A549 (cell line): ENCODE results near the gene DNAJC19. TPM values are rescaled to one million over a fixed set of nuclear protein-coding genes. Genes with fewer than 3 reads are reported as not detected.

Experiments used
- ATAC-seq, 2 experiments: fragments of 200-7000 bp in 1 of 2; fragments of >200 bp in 1 of 2; cut with Nextera tagmentation in 1 of 2; cut with Tn5 transposase in 1 of 2; 3 replicates each; pipeline versions ENCODE4 v1.8.0 to v1.9.1; 2018 to 2020; ENCODE audit warnings: mild to moderate bottlenecking in 1 of 2, moderate library complexity in 1 of 2
- CTCF ChIA-PET: fragments of 300-600 bp; sonication (Branson Sonifier 250); formaldehyde crosslinking; extraction: SDS; loops from one replicate; lab custom pipeline; 2021; ENCODE audit warnings: antibody characterized with exemption, inconsistent platforms; lab: Yijun Ruan, JAX
- POLR2A ChIA-PET: fragments of 350-600 bp; formaldehyde crosslinking; extraction: SDS; loops from one replicate; lab custom pipeline; 2021; ENCODE audit warnings: antibody characterized with exemption, inconsistent platforms; lab: Yijun Ruan, JAX
- DNase-seq, 2 experiments: peaks; one replicate each; pipeline versions ENCODE4 v3.0.0 to v3.0.0-alpha.2; 2011 to 2016; ENCODE audit warnings: low read depth in 1 of 2, low spot score in 1 of 2
- FAIRE-seq: peaks from 2 replicates; lab custom pipeline; 2011; peaks lifted over from hg19 to GRCh38; lab: Jason Lieb, UNC
- H3K27ac ChIP-seq, 2 experiments: fragments of >200 bp; sonication (Bioruptor Twin); formaldehyde crosslinking; 3 replicates each; pipeline ENCODE4 v1.5.1; 2016 to 2017
- H3K4me1 ChIP-seq: fragments of >200 bp; sonication (Bioruptor Twin); formaldehyde crosslinking; 3 replicates; pipeline ENCODE4 v1.6.1; 2016
- H3K4me2 ChIP-seq: fragments of >200 bp; sonication (Bioruptor Twin); formaldehyde crosslinking; 3 replicates; pipeline ENCODE4 v1.6.1; 2016
- H3K4me3 ChIP-seq: fragments of >200 bp; sonication (Bioruptor Twin); formaldehyde crosslinking; 3 replicates; pipeline ENCODE4 v1.5.1; 2016
- H3K9me3 ChIP-seq: fragments of >200 bp; sonication (Bioruptor Twin); formaldehyde crosslinking; 3 replicates; pipeline ENCODE4 v1.6.1; 2016
- CBX2 ChIP-seq: fragments of 200-600 bp; sonication (generic); IDR thresholded peaks from 2 replicates; pipeline ENCODE4 v1.6.1; 2016; ENCODE audit warnings: low read depth, mild to moderate bottlenecking, borderline replicate concordance
- CBX8 ChIP-seq: fragments of 200-600 bp; sonication (generic); IDR thresholded peaks from 2 replicates; pipeline ENCODE4 v1.6.1; 2016
- CHD2 ChIP-seq: fragments of 150-350 bp; IDR thresholded peaks from 2 replicates; pipeline ENCODE4 v1.6.1; 2014; ENCODE audit warnings: low read length; ENCODE audit not compliant: partially characterized antibody
- ESRRA ChIP-seq: fragments of 150-350 bp; IDR thresholded peaks from 2 replicates; pipeline ENCODE4 v1.6.1; 2014; ENCODE audit warnings: mild to moderate bottlenecking, low read length, borderline replicate concordance
- FOSL2 ChIP-seq, 2 experiments: fragments of 450-650 bp in 1 of 2; fragments of >200 bp in 1 of 2; sonication (Bioruptor Twin) in 1 of 2; formaldehyde crosslinking; IDR thresholded peaks; 2 replicates each; pipeline versions ENCODE4 v1.5.0 to v1.6.1; 2016 to 2020; ENCODE audit warnings: mild to moderate bottlenecking in 1 of 2, moderate library complexity in 1 of 2
- GATA3 ChIP-seq: IDR thresholded peaks from 2 replicates; pipeline ENCODE4 v1.6.1; 2012; ENCODE audit warnings: borderline replicate concordance
- KDM5A ChIP-seq: fragments of 200-600 bp; sonication (generic); IDR thresholded peaks from 2 replicates; pipeline ENCODE4 v1.6.1; 2016; ENCODE audit warnings: antibody characterized with exemption, mild to moderate bottlenecking
- NFE2L2 ChIP-seq: fragments of 150-350 bp; conservative IDR thresholded peaks from 2 replicates; pipeline ENCODE4 v1.6.1; 2014; ENCODE audit warnings: low read length
- POLR2A ChIP-seq: IDR thresholded peaks from 2 replicates; pipeline ENCODE4 v1.6.1; 2012; ENCODE audit warnings: mild to moderate bottlenecking, low read length
- RAD21 ChIP-seq, 2 experiments: fragments of >200 bp in 1 of 2; sonication (Bioruptor Twin) in 1 of 2; formaldehyde crosslinking in 1 of 2; IDR thresholded peaks in 1 of 2; conservative IDR thresholded peaks in 1 of 2; 2 replicates in 1 of 2; 3 replicates in 1 of 2; pipeline ENCODE4 v1.6.1; 2012 to 2018; ENCODE audit warnings: inconsistent platforms in 1 of 2
- RCOR1 ChIP-seq: fragments of 150-350 bp; IDR thresholded peaks from 2 replicates; pipeline ENCODE4 v1.6.1; 2014; ENCODE audit warnings: antibody characterized with exemption, low read length, low read depth
- TFCP2L1 ChIP-seq: fragments of 250-450 bp; sonication (Bioruptor Pico); IDR thresholded peaks from 2 replicates; pipeline ENCODE4 v1.5.0; 2021; ENCODE audit warnings: mild to moderate bottlenecking
- ZNF302 ChIP-seq: fragments of 250-450 bp; sonication (Bioruptor Pico); IDR thresholded peaks from 2 replicates; pipeline ENCODE4 v1.9.0; 2021; ENCODE audit warnings: inconsistent platforms, mild to moderate bottlenecking, moderate library complexity
- WGBS: methylation state at CpG from one replicate; pipeline ENCODE4 v1.1.6; 2017; ENCODE audit errors: missing lambda C conversion rate; 5-methylcytosine and 5-hydroxymethylcytosine counted together
- polyA plus RNA-seq, 4 experiments: library from polyadenylated mRNA; depleted of rRNA in 3 of 4; stranded (reverse); fragments of >200 nt; fragmentation: RNase III in 1 of 4; extraction: RNeasy Plus Mini Kit Qiagen cat#74134 plus additional on column Dnase treatment in 1 of 4; gene quantifications; 2 replicates in 3 of 4; 3 replicates in 1 of 4; pipeline ENCODE4 v1.2.3, GENCODE V29; 2011 to 2017
- TF ChIP-seq, protein P1 (sequence below): fragments of 150-350 bp; IDR thresholded peaks from 2 replicates; pipeline ENCODE4 v1.6.1; 2014; ENCODE audit warnings: low read depth, mild to moderate bottlenecking, low read length
- TF ChIP-seq, protein P2 (sequence below): fragments of 200-600 bp; sonication (generic); IDR thresholded peaks from 2 replicates; pipeline ENCODE4 v1.6.1; 2016; ENCODE audit warnings: antibody characterized with exemption, mild to moderate bottlenecking, moderate library complexity
- TF ChIP-seq, protein P3 (sequence below): fragments of 250-450 bp; sonication (Bioruptor Pico); IDR thresholded peaks from 2 replicates; pipeline ENCODE4 v1.5.0; 2020; ENCODE audit warnings: low read depth, mild to moderate bottlenecking, moderate library complexity
- TF ChIP-seq, protein P4 (sequence below): IDR thresholded peaks from 2 replicates; pipeline ENCODE4 v1.6.1; 2012
- TF ChIP-seq, protein P5 (sequence below): fragments of >200 bp; sonication (Bioruptor Twin); formaldehyde crosslinking; IDR thresholded peaks from 2 replicates; pipeline ENCODE4 v1.6.1; 2016
- TF ChIP-seq, protein P6 (sequence below): fragments of >200 bp; sonication (Bioruptor Twin); formaldehyde crosslinking; IDR thresholded peaks from 3 replicates; pipeline ENCODE4 v1.5.1; 2016

Gene DNAJC19
- polyA plus RNA-seq, 2 of the 4 experiments (the other 2 are of a cell fraction): 27.7 to 36.8 TPM

DNA sequence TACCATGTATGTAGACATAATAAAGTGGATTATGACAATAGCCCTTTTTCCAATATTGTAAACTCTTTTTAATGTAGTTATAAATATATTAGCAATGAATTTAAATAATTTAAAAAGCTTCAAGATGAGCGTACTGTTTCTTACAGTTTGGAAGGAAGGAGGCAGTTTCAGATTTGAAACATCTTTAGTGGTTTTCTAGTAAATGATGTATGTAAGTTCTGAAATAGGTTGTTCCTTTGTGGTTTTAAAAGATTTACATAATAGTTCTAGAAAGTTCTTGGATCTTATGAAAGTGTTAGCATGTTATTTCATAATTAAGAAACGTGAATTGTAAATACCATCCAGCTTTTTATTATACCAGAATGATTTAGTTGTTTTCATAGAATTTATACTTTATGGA lies 16.0 kb downstream of the DNAJC19 start:
- no peak for ATAC-seq
- FAIRE-seq: no peak
- no peak overlapping the region for H3K4me2 ChIP-seq
- ChIA-PET CTCF (no interaction called here), POLR2A (no interaction called here)
- H3K4me3 ChIP-seq: no peak overlapping the region
- H3K9me3 ChIP-seq: no peaks in the 10 kb centered on the region
- 94% methylated on average over 2 of the region's 2 CpGs for WGBS
- H3K27ac ChIP-seq: no peak overlapping the region
- DNase-seq: no peak
- no peak for TF ChIP-seq TFCP2L1 (CRISPR knock-in tag)
- no peak for TF ChIP-seq POLR2A
- TF ChIP-seq NFE2L2: no peak
- TF ChIP-seq ZNF302: no peak
- TF ChIP-seq GATA3: no peak
- no peak for TF ChIP-seq CBX2
- TF ChIP-seq CBX8: no peak
- TF ChIP-seq, protein P1, sequence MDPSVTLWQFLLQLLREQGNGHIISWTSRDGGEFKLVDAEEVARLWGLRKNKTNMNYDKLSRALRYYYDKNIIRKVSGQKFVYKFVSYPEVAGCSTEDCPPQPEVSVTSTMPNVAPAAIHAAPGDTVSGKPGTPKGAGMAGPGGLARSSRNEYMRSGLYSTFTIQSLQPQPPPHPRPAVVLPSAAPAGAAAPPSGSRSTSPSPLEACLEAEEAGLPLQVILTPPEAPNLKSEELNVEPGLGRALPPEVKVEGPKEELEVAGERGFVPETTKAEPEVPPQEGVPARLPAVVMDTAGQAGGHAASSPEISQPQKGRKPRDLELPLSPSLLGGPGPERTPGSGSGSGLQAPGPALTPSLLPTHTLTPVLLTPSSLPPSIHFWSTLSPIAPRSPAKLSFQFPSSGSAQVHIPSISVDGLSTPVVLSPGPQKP: no peak
- TF ChIP-seq, protein P2, sequence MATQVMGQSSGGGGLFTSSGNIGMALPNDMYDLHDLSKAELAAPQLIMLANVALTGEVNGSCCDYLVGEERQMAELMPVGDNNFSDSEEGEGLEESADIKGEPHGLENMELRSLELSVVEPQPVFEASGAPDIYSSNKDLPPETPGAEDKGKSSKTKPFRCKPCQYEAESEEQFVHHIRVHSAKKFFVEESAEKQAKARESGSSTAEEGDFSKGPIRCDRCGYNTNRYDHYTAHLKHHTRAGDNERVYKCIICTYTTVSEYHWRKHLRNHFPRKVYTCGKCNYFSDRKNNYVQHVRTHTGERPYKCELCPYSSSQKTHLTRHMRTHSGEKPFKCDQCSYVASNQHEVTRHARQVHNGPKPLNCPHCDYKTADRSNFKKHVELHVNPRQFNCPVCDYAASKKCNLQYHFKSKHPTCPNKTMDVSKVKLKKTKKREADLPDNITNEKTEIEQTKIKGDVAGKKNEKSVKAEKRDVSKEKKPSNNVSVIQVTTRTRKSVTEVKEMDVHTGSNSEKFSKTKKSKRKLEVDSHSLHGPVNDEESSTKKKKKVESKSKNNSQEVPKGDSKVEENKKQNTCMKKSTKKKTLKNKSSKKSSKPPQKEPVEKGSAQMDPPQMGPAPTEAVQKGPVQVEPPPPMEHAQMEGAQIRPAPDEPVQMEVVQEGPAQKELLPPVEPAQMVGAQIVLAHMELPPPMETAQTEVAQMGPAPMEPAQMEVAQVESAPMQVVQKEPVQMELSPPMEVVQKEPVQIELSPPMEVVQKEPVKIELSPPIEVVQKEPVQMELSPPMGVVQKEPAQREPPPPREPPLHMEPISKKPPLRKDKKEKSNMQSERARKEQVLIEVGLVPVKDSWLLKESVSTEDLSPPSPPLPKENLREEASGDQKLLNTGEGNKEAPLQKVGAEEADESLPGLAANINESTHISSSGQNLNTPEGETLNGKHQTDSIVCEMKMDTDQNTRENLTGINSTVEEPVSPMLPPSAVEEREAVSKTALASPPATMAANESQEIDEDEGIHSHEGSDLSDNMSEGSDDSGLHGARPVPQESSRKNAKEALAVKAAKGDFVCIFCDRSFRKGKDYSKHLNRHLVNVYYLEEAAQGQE: no peak
- TF ChIP-seq, protein P3, sequence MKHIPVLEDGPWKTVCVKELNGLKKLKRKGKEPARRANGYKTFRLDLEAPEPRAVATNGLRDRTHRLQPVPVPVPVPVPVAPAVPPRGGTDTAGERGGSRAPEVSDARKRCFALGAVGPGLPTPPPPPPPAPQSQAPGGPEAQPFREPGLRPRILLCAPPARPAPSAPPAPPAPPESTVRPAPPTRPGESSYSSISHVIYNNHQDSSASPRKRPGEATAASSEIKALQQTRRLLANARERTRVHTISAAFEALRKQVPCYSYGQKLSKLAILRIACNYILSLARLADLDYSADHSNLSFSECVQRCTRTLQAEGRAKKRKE: no peak
- TF ChIP-seq FOSL2 (IDR thresholded peaks at IDR 0.05): no peak
- no peak for TF ChIP-seq FOSL2 (CRISPR knock-in tag; IDR thresholded peaks at IDR 0.05)
- no peak for TF ChIP-seq RCOR1
- no peak for TF ChIP-seq CHD2
- no peak for TF ChIP-seq RAD21 (conservative IDR thresholded peaks at IDR 0.05 in 1 of 2, IDR thresholded peaks at IDR 0.05 in 1 of 2)
- TF ChIP-seq, protein P4, sequence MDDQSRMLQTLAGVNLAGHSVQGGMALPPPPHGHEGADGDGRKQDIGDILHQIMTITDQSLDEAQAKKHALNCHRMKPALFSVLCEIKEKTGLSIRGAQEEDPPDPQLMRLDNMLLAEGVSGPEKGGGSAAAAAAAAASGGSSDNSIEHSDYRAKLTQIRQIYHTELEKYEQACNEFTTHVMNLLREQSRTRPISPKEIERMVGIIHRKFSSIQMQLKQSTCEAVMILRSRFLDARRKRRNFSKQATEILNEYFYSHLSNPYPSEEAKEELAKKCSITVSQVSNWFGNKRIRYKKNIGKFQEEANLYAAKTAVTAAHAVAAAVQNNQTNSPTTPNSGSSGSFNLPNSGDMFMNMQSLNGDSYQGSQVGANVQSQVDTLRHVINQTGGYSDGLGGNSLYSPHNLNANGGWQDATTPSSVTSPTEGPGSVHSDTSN: no peak
- TF ChIP-seq, protein P5, sequence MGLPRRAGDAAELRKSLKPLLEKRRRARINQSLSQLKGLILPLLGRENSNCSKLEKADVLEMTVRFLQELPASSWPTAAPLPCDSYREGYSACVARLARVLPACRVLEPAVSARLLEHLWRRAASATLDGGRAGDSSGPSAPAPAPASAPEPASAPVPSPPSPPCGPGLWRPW: no peak
- TF ChIP-seq, protein P6, sequence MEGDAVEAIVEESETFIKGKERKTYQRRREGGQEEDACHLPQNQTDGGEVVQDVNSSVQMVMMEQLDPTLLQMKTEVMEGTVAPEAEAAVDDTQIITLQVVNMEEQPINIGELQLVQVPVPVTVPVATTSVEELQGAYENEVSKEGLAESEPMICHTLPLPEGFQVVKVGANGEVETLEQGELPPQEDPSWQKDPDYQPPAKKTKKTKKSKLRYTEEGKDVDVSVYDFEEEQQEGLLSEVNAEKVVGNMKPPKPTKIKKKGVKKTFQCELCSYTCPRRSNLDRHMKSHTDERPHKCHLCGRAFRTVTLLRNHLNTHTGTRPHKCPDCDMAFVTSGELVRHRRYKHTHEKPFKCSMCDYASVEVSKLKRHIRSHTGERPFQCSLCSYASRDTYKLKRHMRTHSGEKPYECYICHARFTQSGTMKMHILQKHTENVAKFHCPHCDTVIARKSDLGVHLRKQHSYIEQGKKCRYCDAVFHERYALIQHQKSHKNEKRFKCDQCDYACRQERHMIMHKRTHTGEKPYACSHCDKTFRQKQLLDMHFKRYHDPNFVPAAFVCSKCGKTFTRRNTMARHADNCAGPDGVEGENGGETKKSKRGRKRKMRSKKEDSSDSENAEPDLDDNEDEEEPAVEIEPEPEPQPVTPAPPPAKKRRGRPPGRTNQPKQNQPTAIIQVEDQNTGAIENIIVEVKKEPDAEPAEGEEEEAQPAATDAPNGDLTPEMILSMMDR: no peak
- TF ChIP-seq KDM5A: no peak
- TF ChIP-seq ESRRA: no peak
- no peaks in the 10 kb centered on the region for H3K4me1 ChIP-seq
